Limb (tissue), 2 donors: ENCODE measurements around the gene RNPEPL1.
A peak's percentile ranks its signal among the peaks of the same experiment; 100 is the strongest.

Experiments
- DNase-seq, 2 donors: peaks; one replicate each; pipeline ENCODE4 v3.0.0-alpha.2; 2016; ENCODE audit errors: extremely low spot score in 2 of 2

The RNPEPL1 gene

DNA sequence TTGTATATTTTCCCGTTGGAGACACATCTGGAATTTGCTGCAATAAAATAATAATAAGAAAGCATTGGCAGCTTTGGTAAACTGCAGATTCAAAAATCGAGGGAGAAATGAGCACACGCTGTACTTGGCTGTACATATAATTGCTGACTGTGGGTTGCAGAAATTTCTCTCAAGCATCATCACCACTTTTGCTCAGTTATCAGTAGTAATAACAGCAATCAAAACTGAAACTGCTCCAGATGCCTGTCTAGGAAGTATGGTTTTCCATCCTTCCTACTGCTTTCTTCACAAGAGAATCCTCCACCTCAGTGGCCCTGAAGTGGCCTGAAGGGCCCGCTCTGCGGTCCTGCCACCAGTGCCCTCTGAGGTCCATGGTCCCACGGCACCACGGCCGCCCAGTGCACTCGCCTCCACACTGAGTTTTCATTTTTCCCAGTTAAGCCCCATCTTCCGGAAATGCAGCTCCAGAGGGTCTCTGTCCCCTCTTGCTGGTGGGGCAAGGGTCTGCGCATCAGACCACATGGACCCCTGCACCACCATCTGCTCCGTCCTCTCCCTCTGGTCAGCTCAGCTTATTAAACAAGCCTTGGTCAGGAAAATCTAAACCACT lies 4.2 kb upstream of the RNPEPL1 start:
- DNase-seq, result no peak

GRCh38 chr2:240564561-240565332 lies 3.5 kb upstream of the RNPEPL1 start:
- DNase-seq, result no peak

DNA sequence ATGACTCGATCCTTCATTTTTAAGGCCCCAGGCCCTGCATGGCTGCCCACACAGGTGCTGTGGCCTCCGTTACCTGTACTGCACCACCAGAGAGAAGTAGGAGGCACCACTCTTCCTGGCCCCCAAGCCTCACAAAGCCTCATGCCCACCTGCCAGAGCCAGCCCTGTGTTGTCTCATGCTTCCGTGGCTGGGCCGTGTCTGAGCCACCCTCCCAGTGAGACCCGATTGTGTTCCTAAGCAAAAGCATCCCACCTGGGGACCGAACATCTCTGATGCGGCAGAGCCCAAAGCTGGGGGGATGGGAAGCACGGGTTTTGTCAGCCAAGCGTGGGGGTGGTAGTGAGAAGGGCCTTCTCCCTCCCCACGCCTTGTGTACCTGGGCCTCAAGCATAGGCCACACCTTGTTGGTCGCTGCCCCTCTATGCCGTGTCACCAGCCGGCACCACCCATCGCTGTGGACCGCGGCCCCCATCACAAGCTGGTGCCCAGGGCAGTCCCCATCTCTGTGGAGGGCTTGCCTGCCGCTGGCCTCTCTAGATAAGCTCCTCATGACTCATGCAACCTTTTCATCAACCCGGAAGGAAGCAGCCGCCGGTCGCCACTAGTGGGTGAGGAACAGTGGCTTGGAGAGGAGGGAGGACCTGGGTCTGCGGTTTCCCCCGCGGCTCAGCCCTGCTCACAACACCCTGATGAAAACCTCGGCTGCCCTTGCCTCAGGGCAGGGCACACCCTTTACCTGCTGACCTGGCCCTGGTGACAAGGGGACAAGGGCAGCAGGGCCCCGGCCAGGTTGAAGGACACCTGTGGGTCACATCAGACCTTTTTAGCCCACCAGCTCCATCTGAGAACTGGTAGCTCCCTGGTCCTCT lies 2.7 kb upstream of the RNPEPL1 start:
- peak in 1 of 2 donors; percentile 40 for DNase-seq

- DNase-seq, result peak; percentile 64 to 88
Measured at GRCh38 chr2:240566203-240567136, 1.8 kb upstream of the RNPEPL1 start.

DNA sequence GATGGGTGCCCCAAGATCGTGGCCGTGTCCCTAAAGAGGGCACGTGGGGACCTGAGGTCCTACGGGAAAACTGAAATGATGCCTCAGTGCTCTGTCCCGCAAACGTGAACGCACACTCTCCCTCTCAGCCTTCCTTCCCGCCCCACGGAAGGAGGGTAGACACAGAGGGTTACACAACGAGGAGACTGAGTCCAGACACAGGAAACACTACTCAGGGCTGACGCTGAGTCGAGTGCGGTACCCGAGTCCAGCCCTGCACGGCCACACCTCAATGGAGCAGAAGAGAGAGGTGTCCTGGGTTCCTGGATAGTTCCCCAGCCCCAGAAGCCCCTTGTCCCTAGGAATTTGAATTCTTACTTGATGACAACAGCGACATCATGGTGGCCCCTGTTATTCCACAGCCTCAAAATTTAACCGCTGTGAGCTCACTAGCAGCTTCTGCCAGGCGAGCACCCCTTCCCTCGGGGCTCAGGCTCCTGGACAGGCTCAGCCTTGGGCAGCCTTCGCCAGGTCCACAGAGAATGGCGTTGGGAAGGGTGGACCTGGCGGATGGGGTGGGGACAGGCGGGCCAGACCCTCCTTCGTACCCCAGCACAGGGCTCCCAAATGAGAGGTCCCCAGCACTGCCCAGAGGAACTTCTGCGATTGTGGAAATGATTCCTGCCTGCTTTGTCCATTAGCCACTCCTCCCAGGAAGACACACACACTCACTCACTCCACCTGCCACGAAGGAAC lies 980 bp upstream of the RNPEPL1 start:
- DNase-seq, result no peak

- DNase-seq, result peak; percentile 70 to 83
Measured at GRCh38 chr2:240568678-240569522, 616 bp downstream of the RNPEPL1 start.

- DNase-seq, result no peak
Measured at GRCh38 chr2:240569523-240569997, 1.3 kb downstream of the RNPEPL1 start.

GRCh38 chr2:240569998-240570530 lies 1.8 kb downstream of the RNPEPL1 start:
- DNase-seq, result no peak

GRCh38 chr2:240570531-240571313 lies 2.4 kb downstream of the RNPEPL1 start:
- no peak for DNase-seq

DNA sequence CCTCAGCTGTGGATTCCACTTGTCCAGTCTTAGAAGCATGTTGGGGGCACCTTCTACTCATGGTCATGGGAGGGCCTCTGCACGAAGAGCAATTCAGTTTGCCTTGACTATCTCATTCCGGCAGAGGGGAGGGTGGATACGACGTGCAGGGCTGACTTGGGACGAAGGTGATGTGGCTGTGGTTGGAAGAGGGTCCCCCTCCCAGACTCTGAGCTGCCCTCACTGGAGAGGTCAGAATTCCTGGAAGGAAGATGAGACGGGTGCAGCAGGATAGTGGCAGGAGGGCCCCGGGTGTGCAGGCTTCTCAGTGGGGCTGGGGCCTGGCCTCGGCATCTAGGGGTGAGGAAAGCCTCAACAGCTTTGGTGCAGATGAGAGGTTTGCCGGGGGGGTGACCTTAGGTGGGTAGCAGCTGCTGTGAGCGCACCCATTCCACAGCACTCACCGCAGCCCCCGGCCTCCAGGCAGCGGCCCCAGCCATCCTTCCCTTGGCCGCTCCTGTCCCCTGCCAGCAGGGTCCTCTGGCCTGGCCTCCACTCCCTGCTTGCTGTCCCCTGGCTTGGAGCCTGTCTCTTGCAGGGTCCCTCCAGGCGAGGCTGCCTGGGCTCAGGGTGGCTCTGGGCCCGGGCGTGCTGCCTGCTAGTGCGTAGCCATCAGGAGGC lies 3.2 kb downstream of the RNPEPL1 start:
- no peak for DNase-seq

DNA sequence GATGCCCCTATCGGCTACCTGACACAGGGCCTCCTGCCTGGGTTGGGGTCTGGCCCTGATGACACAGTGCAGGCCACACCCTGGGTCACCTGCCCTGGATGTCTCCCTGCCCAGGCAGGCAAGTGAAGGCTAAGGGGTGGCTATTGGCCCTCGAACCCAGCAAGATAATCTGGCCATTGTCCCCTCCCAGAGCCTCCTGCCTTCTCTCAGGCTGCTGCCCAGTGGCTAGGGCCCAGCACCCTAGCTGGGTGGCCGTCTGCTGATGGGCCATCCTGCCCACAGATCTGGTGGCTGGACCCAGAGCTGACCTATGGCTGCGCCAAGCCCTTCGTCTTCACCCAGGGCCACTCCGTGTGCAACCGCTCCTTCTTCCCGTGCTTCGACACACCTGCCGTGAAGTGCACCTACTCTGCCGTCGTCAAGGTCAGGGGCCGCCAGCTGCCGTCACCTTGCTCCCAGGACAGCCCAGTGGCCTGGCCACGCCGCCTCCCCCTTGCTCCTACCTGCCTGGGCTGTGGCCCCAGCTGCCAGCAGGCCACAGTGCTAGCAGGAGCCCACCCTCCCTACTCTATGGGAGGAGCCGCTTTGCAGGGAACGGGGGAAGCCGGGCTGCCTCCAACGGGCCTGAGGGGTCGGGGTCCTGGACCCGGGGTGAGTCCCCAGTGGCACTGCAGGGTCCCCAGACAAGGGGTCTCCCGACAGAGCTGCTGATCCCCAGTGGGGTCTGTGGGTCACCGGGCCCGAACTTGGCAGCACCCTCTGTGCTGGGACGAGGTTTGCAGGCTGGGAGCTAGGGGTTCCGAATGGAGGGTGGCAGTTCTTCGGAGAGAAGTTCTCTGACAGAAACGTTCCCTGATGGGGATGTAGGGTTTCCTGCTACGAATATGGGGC lies 4.1 kb downstream of the RNPEPL1 start:
- no peak for DNase-seq

DNA sequence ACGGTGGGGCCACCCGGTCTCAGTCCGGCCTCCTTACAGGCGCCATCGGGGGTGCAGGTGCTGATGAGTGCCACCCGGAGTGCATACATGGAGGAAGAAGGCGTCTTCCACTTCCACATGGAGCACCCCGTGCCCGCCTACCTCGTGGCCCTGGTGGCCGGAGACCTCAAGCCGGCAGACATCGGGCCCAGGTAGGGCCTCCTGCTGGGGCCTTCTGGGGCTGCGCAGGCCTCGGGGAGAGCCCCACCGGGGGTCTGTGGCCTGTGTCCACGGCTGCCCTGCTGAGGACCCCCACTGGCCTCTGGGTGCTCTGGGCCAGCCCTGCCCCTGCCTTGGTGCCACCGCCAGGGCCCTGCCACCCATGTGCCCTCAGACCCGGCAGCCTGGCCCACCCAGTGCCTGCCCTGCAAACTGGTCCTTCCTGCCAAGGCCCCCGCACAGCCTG lies 4.8 kb downstream of the RNPEPL1 start:
- no peak for DNase-seq

- no peak for DNase-seq
Measured at GRCh38 chr2:240573516-240574385, 5.5 kb downstream of the RNPEPL1 start.

GRCh38 chr2:240574386-240575100 lies 6.3 kb downstream of the RNPEPL1 start:
- DNase-seq, result no peak
